K562 (cell line): ENCODE results near the gene PRR11. TPM values are rescaled to one million over a fixed set of nuclear protein-coding genes. Genes with fewer than 3 reads are reported as not detected.

Source experiments
- ESRRA ChIP-seq: fragments of 450-650 bp; IDR thresholded peaks from 2 replicates; pipeline ENCODE4 v1.6.1; 2014; ENCODE audit warnings: low read depth, mild to moderate bottlenecking, moderate library complexity, borderline replicate concordance
- MXI1 ChIP-seq: IDR thresholded peaks from 2 replicates; pipeline ENCODE4 v1.6.1; 2011; ENCODE audit warnings: low read depth, mild to moderate bottlenecking, improper control_type of control experiment, low read length
- MYC ChIP-seq, 2 experiments: fragments of 250-450 bp in 1 of 2; sonication (Bioruptor Pico) in 1 of 2; IDR thresholded peaks; 2 replicates each; pipeline versions ENCODE4 v1.5.1 to v1.6.1; 2012 to 2021; ENCODE audit warnings: low read depth in 2 of 2, borderline replicate concordance in 1 of 2, improper control_type of control experiment in 1 of 2, low read length in 1 of 2, mild to moderate bottlenecking in 1 of 2, moderate library complexity in 1 of 2
- MYNN ChIP-seq, 2 experiments: sonication (generic); formaldehyde crosslinking in 1 of 2; IDR thresholded peaks; 2 replicates each; pipeline versions ENCODE4 v1.5.0 to v1.6.1; 2016 to 2020; ENCODE audit warnings: antibody characterized with exemption in 1 of 2, missing genetic modification reagents in 1 of 2
- NCOA1 ChIP-seq: fragments of 450-650 bp; IDR thresholded peaks from 2 replicates; pipeline ENCODE4 v1.6.1; 2016; ENCODE audit warnings: low read depth
- SAFB ChIP-seq: fragments of 200-400 bp; formaldehyde crosslinking; IDR thresholded peaks from 2 replicates; pipeline ENCODE4 v1.6.1; 2017; ENCODE audit warnings: low read depth, low read length, borderline replicate concordance
- SP2 ChIP-seq: IDR thresholded peaks from 2 replicates; pipeline ENCODE4 v1.6.1; 2011; ENCODE audit warnings: mild to moderate bottlenecking, low read depth, low read length, moderate library complexity; ENCODE audit not compliant: poor library complexity, severe bottlenecking; ENCODE audit errors: extremely low read depth
- SRSF3 ChIP-seq: fragments of 200-400 bp; formaldehyde crosslinking; IDR thresholded peaks from 2 replicates; pipeline ENCODE4 v1.6.1; 2016; ENCODE audit warnings: mild to moderate bottlenecking, low read length, moderate library complexity; ENCODE audit not compliant: insufficient read depth
- SUPT5H ChIP-seq: fragments of 450-650 bp; IDR thresholded peaks from 2 replicates; pipeline ENCODE4 v1.6.1; 2016
- TAF1 ChIP-seq: IDR thresholded peaks from 2 replicates; pipeline ENCODE4 v1.6.1; 2011; ENCODE audit warnings: mild to moderate bottlenecking, low read length, moderate library complexity; ENCODE audit not compliant: insufficient read depth, control insufficient read depth, severe bottlenecking; ENCODE audit errors: extremely low read depth
- TOE1 ChIP-seq, 2 experiments: fragments of 450-650 bp in 1 of 2; sonication (generic) in 1 of 2; formaldehyde crosslinking in 1 of 2; IDR thresholded peaks; 2 replicates each; pipeline versions ENCODE4 v1.7.1 to v1.8.0; 2016 to 2022; ENCODE audit warnings: borderline replicate concordance in 2 of 2, mild to moderate bottlenecking in 2 of 2, antibody characterized with exemption in 1 of 2, inconsistent platforms in 1 of 2, low read depth in 1 of 2, missing genetic modification reagents in 1 of 2, moderate library complexity in 1 of 2
- ZNF699 ChIP-seq: fragments of 250-450 bp; sonication (Bioruptor Pico); IDR thresholded peaks from 2 replicates; pipeline ENCODE4 v1.8.0; 2021; ENCODE audit warnings: mild to moderate bottlenecking, moderate library complexity; ENCODE audit not compliant: insufficient replicate concordance
- polyA plus RNA-seq, 8 experiments: library from polyadenylated mRNA; depleted of rRNA in 4 of 8; stranded (reverse) in 5 of 8; unstranded in 3 of 8; fragments of >200 nt; fragmentation: Nextera tagmentation in 2 of 8; fragmentation: Illumina TruSeq in 1 of 8; extraction: Ambion mirVana in 2 of 8; extraction: Trizol in 1 of 8; gene quantifications; 2 replicates each; pipeline versions ENCODE4 v1.2.1 to v1.2.3, GENCODE V29; 2011 to 2014; ENCODE audit warnings: inconsistent platforms in 1 of 8, missing spikeins in 1 of 8
- total RNA-seq, 7 experiments: library from RNA; depleted of rRNA in 6 of 7; stranded (reverse); fragments of >200 nt in 6 of 7; fragmentation: Illumina TruSeq in 2 of 7; extraction: Trizol in 2 of 7; gene quantifications; 2 replicates each; pipeline versions ENCODE4 v1.2.1 to v1.2.3, GENCODE V29; 2011 to 2021; ENCODE audit warnings: low replicate concordance in 1 of 7
- TF ChIP-seq, protein P1 (sequence below): fragments of 250-450 bp; sonication (Bioruptor Pico); IDR thresholded peaks from 2 replicates; pipeline ENCODE4 v1.9.0; 2021; ENCODE audit warnings: mild to moderate bottlenecking
- TF ChIP-seq, protein P2 (sequence below): fragments of 250-450 bp; sonication (Bioruptor Pico); IDR thresholded peaks from 2 replicates; pipeline ENCODE4 v1.8.0; 2021; ENCODE audit warnings: borderline replicate concordance, mild to moderate bottlenecking, moderate library complexity; ENCODE audit not compliant: poor library complexity, severe bottlenecking
- TF ChIP-seq, protein P3 (sequence below): IDR thresholded peaks from 2 replicates; pipeline ENCODE4 v1.6.1; 2011; ENCODE audit not compliant: insufficient read length; ENCODE audit errors: extremely low read depth
- TF ChIP-seq, protein P4 (sequence below): fragments of 250-450 bp; sonication (Bioruptor Pico); IDR thresholded peaks from 2 replicates; pipeline ENCODE4 v1.8.0; 2022; ENCODE audit warnings: inconsistent platforms
- TF ChIP-seq, protein P5 (sequence below), 2 experiments: fragments of 450-650 bp in 1 of 2; sonication (generic) in 1 of 2; formaldehyde crosslinking; conservative IDR thresholded peaks; 2 replicates each; pipeline versions ENCODE4 v1.4.0 to v1.8.1; 2020 to 2022; ENCODE audit warnings: mild to moderate bottlenecking in 1 of 2, missing genetic modification reagents in 1 of 2
- TF ChIP-seq, protein P6 (sequence below): fragments of 450-650 bp; IDR thresholded peaks from 2 replicates; pipeline ENCODE4 v1.7.1; 2018; ENCODE audit warnings: mild to moderate bottlenecking, low read depth; ENCODE audit not compliant: partially characterized antibody

The PRR11 gene
- total and polyA plus RNA-seq, 9 of the 15 experiments (the other 6 are each of a cell fraction or from before 2014, with no cell fraction given), result 13.3 to 75.2 (median 46.4) TPM

DNA sequence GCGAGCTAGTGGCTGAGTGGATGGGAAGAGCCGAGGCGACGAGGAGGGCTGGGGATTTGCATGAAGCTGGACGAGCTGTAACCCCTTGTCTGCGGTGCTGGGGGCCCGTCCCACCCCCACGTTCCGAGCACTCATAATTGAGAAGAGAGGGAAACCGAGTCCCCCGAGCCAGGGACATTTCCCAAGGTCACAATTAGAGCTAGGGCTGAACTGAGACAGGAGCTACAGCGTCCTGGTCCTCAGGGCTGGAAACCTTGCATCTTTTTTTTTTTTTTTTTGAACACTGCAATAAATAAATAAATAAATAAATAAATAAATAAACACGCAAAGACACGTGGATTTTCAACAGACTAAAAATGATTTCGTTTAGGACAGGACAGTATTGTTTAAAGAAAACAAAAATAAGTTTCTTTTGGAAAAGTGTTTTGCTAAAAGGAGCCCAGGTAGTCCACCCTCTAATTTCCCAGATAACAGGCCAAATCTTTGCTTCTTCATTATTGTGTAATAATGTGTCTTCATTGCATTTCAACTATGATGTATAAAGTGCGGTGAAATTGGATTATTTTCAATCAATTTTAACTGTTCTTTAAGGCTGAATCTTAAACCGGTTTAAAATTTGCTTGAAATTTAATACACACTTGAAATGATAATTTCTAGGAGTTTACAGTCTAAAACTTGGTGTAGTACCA lies 65.8 kb downstream of the PRR11 start (continued):
- TF ChIP-seq MXI1 (no peak), SRSF3 (no peak), TOE1 (IDR thresholded peaks at IDR 0.05; ENCODE audit: borderline replicate concordance) (no peak), TOE1 (CRISPR knock-in tag; IDR thresholded peaks at IDR 0.05; ENCODE audit: borderline replicate concordance, low read depth) (no peak), MYC (IDR thresholded peaks at IDR 0.05; ENCODE audit: low read depth, low read length) (peak; percentile 36), MYC (CRISPR knock-in tag; IDR thresholded peaks at IDR 0.05; ENCODE audit: borderline replicate concordance, low read depth) (no peak), SUPT5H (no peak), NCOA1 (no peak), SAFB (no peak), MYNN (IDR thresholded peaks at IDR 0.05) (no peak), MYNN (CRISPR knock-in tag; IDR thresholded peaks at IDR 0.05) (no peak), ZNF699 (no peak), ESRRA (peak; percentile 49; the same call in 1 of the 2 replicates), TAF1 (no peak), SP2 (no peak)
- TF ChIP-seq, protein P1, sequence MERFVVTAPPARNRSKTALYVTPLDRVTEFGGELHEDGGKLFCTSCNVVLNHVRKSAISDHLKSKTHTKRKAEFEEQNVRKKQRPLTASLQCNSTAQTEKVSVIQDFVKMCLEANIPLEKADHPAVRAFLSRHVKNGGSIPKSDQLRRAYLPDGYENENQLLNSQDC (CRISPR knock-in tag), result no peak
- TF ChIP-seq, protein P2, sequence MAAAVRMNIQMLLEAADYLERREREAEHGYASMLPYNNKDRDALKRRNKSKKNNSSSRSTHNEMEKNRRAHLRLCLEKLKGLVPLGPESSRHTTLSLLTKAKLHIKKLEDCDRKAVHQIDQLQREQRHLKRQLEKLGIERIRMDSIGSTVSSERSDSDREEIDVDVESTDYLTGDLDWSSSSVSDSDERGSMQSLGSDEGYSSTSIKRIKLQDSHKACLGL (CRISPR knock-in tag), result no peak
- TF ChIP-seq, protein P3, sequence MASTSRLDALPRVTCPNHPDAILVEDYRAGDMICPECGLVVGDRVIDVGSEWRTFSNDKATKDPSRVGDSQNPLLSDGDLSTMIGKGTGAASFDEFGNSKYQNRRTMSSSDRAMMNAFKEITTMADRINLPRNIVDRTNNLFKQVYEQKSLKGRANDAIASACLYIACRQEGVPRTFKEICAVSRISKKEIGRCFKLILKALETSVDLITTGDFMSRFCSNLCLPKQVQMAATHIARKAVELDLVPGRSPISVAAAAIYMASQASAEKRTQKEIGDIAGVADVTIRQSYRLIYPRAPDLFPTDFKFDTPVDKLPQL, result no peak
- TF ChIP-seq, protein P4, sequence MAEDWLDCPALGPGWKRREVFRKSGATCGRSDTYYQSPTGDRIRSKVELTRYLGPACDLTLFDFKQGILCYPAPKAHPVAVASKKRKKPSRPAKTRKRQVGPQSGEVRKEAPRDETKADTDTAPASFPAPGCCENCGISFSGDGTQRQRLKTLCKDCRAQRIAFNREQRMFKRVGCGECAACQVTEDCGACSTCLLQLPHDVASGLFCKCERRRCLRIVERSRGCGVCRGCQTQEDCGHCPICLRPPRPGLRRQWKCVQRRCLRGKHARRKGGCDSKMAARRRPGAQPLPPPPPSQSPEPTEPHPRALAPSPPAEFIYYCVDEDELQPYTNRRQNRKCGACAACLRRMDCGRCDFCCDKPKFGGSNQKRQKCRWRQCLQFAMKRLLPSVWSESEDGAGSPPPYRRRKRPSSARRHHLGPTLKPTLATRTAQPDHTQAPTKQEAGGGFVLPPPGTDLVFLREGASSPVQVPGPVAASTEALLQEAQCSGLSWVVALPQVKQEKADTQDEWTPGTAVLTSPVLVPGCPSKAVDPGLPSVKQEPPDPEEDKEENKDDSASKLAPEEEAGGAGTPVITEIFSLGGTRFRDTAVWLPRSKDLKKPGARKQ (CRISPR knock-in tag), result 0 out of 2 replicates have a peak, but pooled peaks have one; percentile 21
- TF ChIP-seq, protein P5, sequence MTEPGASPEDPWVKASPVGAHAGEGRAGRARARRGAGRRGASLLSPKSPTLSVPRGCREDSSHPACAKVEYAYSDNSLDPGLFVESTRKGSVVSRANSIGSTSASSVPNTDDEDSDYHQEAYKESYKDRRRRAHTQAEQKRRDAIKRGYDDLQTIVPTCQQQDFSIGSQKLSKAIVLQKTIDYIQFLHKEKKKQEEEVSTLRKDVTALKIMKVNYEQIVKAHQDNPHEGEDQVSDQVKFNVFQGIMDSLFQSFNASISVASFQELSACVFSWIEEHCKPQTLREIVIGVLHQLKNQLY (CRISPR knock-in tag; conservative IDR thresholded peaks at IDR 0.05), result no peak
- TF ChIP-seq, protein P6, sequence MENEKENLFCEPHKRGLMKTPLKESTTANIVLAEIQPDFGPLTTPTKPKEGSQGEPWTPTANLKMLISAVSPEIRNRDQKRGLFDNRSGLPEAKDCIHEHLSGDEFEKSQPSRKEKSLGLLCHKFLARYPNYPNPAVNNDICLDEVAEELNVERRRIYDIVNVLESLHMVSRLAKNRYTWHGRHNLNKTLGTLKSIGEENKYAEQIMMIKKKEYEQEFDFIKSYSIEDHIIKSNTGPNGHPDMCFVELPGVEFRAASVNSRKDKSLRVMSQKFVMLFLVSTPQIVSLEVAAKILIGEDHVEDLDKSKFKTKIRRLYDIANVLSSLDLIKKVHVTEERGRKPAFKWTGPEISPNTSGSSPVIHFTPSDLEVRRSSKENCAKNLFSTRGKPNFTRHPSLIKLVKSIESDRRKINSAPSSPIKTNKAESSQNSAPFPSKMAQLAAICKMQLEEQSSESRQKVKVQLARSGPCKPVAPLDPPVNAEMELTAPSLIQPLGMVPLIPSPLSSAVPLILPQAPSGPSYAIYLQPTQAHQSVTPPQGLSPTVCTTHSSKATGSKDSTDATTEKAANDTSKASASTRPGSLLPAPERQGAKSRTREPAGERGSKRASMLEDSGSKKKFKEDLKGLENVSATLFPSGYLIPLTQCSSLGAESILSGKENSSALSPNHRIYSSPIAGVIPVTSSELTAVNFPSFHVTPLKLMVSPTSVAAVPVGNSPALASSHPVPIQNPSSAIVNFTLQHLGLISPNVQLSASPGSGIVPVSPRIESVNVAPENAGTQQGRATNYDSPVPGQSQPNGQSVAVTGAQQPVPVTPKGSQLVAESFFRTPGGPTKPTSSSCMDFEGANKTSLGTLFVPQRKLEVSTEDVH, result no peak
